Activated B cell treated with CpG ODN at 0.5 μM for 24 hours (primary cell): ENCODE measurements around the gene CMKLR1. TPM values are rescaled to one million over a fixed set of nuclear protein-coding genes. Genes with fewer than 3 reads are reported as not detected.

Experiments
- ATAC-seq: fragments of 200-7000 bp; cut with Tn5 transposase; one replicate; pipeline ENCODE4 v1.10.0; 2021; ENCODE audit warnings: low read depth, mild to moderate bottlenecking, moderate library complexity
- CTCF ChIA-PET: fragments of 350-600 bp; sonication (Branson Sonifier 250); formaldehyde crosslinking; loops from one replicate; lab custom pipeline; 2021; ENCODE audit warnings: antibody characterized with exemption; lab: Charles Lee
- POLR2A ChIA-PET: fragments of 350-600 bp; sonication (Branson Sonifier 250); formaldehyde crosslinking; loops from one replicate; lab custom pipeline; 2021; ENCODE audit warnings: antibody characterized with exemption; lab: Charles Lee
- DNase-seq: peaks from one replicate; pipeline ENCODE4 v3.0.0; 2022
- H3K27ac Mint-ChIP-seq: one replicate; pipeline ENCODE4 v1.8.0; 2020; ENCODE audit warnings: mixed read lengths
- H3K27me3 Mint-ChIP-seq: one replicate; pipeline ENCODE4 v1.8.0; 2021; ENCODE audit warnings: mixed read lengths
- H3K36me3 Mint-ChIP-seq: one replicate; pipeline ENCODE4 v1.8.0; 2021; ENCODE audit warnings: low read depth, mixed read lengths
- H3K4me1 Mint-ChIP-seq: one replicate; pipeline ENCODE4 v1.8.0; 2021; ENCODE audit warnings: mixed read lengths
- H3K4me3 Mint-ChIP-seq: one replicate; pipeline ENCODE4 v1.8.0; 2020; ENCODE audit warnings: mild to moderate bottlenecking, mixed read lengths
- H3K9me3 Mint-ChIP-seq: one replicate; pipeline ENCODE4 v1.8.0; 2020; ENCODE audit warnings: mixed read lengths
- CTCF ChIP-seq: fragments of 200-600 bp; IDR thresholded peaks from one replicate; pipeline ENCODE4 v1.8.0; 2022; ENCODE audit warnings: antibody characterized with exemption, mild to moderate bottlenecking
- intact Hi-C: fragments of 100-400 bp; cut with micrococcal nuclease; formaldehyde crosslinking; loops from one replicate; pipeline ENCODE4 v1.15.1; 2024
- total RNA-seq: library from RNA; stranded (reverse); gene quantifications from 2 replicates; pipeline ENCODE4 v1.2.3, GENCODE V29; 2022

Gene CMKLR1
- total RNA-seq, 1 donor from 2014 or later: 0.24 TPM

- no peak overlapping the region for H3K4me3 Mint-ChIP-seq
- no peak for TF ChIP-seq CTCF
- intact Hi-C loops: no loop called here
- POLR2A ChIA-PET: no interaction called here
- no peaks in the 10 kb centered on the region for H3K36me3 Mint-ChIP-seq
- DNase-seq: no peak
- no peak for ATAC-seq
- H3K4me1 Mint-ChIP-seq: no peaks in the 10 kb centered on the region
- CTCF ChIA-PET: no interaction called here
- H3K27me3 Mint-ChIP-seq: peaks cover 11% of the 10 kb centered on the region
- peaks cover 15% of the 10 kb centered on the region for H3K9me3 Mint-ChIP-seq
- no peak overlapping the region for H3K27ac Mint-ChIP-seq
These were observed 73.6 kb downstream of the CMKLR1 start for GRCh38 chr12:108265505-108265904.

- ATAC-seq: no peak
- Mint-ChIP-seq H3K9me3 (peaks cover 29% of the 10 kb centered on the region), H3K27me3 (peaks cover 8% of the 10 kb centered on the region), H3K4me1 (no peaks in the 10 kb centered on the region), H3K36me3 (no peaks in the 10 kb centered on the region), H3K27ac (no peak overlapping the region), H3K4me3 (no peak overlapping the region)
- no peak for TF ChIP-seq CTCF
- no peak for DNase-seq
- intact Hi-C loops: no loop called here
- ChIA-PET CTCF (no interaction called here), POLR2A (no interaction called here)
These were observed 78.1 kb downstream of the CMKLR1 start for GRCh38 chr12:108260969-108261368.

GRCh38 chr12:108260039-108260438 is 79.1 kb downstream of the CMKLR1 start:
- Mint-ChIP-seq H3K27me3 (peaks cover 7% of the 10 kb centered on the region), H3K4me1 (no peaks in the 10 kb centered on the region), H3K9me3 (peaks cover 29% of the 10 kb centered on the region), H3K36me3 (no peaks in the 10 kb centered on the region), H3K27ac (no peak overlapping the region), H3K4me3 (no peak overlapping the region)
- ATAC-seq (no peak), DNase-seq (no peak)
- intact Hi-C loops: no loop called here
- POLR2A ChIA-PET: no interaction called here
- TF ChIP-seq CTCF: no peak
- CTCF ChIA-PET: no interaction called here

- ChIA-PET CTCF (no interaction called here), POLR2A (no interaction called here)
- intact Hi-C loops: no loop called here
- no peak overlapping the region for H3K27ac Mint-ChIP-seq
- no peaks in the 10 kb centered on the region for H3K4me1 Mint-ChIP-seq
- H3K9me3 Mint-ChIP-seq: peaks cover 27% of the 10 kb centered on the region
- DNase-seq: no peak
- peaks cover 16% of the 10 kb centered on the region for H3K27me3 Mint-ChIP-seq
- ATAC-seq: no peak
- H3K4me3 Mint-ChIP-seq: no peak overlapping the region
- no peak for TF ChIP-seq CTCF
- H3K36me3 Mint-ChIP-seq: no peaks in the 10 kb centered on the region
These were observed 81.5 kb downstream of the CMKLR1 start for GRCh38 chr12:108257610-108258106.

- H3K9me3 Mint-ChIP-seq: peaks cover 21% of the 10 kb centered on the region
- H3K4me3 Mint-ChIP-seq: no peak overlapping the region
- H3K27ac Mint-ChIP-seq: no peak overlapping the region
- ATAC-seq: no peak
- intact Hi-C loops: no loop called here
- ChIA-PET POLR2A (no interaction called here), CTCF (no interaction called here)
- peaks cover 16% of the 10 kb centered on the region for H3K27me3 Mint-ChIP-seq
- DNase-seq: no peak
- H3K4me1 Mint-ChIP-seq: no peaks in the 10 kb centered on the region
- H3K36me3 Mint-ChIP-seq: no peaks in the 10 kb centered on the region
- TF ChIP-seq CTCF: no peak
These were observed 82.1 kb downstream of the CMKLR1 start for GRCh38 chr12:108257004-108257403.
